22Rv1 (cell line): ENCODE data around the gene IQSEC1.

Experiments
- ZFX ChIP-seq: fragments of 450-650 bp; IDR thresholded peaks from 2 replicates; pipeline ENCODE4 v1.6.1; 2017; ENCODE audit warnings: antibody characterized with exemption, borderline replicate concordance
- TF ChIP-seq, protein P1 (sequence below): fragments of 450-650 bp; IDR thresholded peaks from 2 replicates; pipeline ENCODE4 v1.5.1; 2017; ENCODE audit warnings: mild to moderate bottlenecking

- TF ChIP-seq, protein P1, sequence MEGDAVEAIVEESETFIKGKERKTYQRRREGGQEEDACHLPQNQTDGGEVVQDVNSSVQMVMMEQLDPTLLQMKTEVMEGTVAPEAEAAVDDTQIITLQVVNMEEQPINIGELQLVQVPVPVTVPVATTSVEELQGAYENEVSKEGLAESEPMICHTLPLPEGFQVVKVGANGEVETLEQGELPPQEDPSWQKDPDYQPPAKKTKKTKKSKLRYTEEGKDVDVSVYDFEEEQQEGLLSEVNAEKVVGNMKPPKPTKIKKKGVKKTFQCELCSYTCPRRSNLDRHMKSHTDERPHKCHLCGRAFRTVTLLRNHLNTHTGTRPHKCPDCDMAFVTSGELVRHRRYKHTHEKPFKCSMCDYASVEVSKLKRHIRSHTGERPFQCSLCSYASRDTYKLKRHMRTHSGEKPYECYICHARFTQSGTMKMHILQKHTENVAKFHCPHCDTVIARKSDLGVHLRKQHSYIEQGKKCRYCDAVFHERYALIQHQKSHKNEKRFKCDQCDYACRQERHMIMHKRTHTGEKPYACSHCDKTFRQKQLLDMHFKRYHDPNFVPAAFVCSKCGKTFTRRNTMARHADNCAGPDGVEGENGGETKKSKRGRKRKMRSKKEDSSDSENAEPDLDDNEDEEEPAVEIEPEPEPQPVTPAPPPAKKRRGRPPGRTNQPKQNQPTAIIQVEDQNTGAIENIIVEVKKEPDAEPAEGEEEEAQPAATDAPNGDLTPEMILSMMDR, result no peak
- no peak for TF ChIP-seq ZFX
Observed at GRCh38 chr3:12900885-12901411, 172.3 kb downstream of the IQSEC1 start.
